HCT116 (cell line): ENCODE results near the gene NDUFAF5.

Experiments used
- POLR2A ChIP-seq: IDR thresholded peaks from 2 replicates; pipeline ENCODE4 v1.7.0; 2011; ENCODE audit warnings: borderline replicate concordance; ENCODE audit not compliant: insufficient read depth, insufficient read length; ENCODE audit errors: extremely low read depth
- POLR2AphosphoS5 ChIP-seq: IDR thresholded peaks from 2 replicates; pipeline ENCODE4 v1.6.1; 2011; ENCODE audit warnings: mild to moderate bottlenecking, low read depth, low read length, moderate library complexity
- SP1 ChIP-seq: IDR thresholded peaks from 2 replicates; pipeline ENCODE4 v1.6.1; 2012; ENCODE audit warnings: low read depth
- ZFX ChIP-seq: fragments of 450-650 bp; IDR thresholded peaks from 2 replicates; pipeline ENCODE4 v1.6.1; 2017
- TF ChIP-seq, protein P1 (sequence below), 3 experiments: fragments of 200-600 bp in 1 of 3; sonication (generic) in 1 of 3; IDR thresholded peaks in 2 of 3; conservative IDR thresholded peaks in 1 of 3; 2 replicates each; pipeline ENCODE4 v1.5.1; 2012 to 2017; ENCODE audit warnings: low read depth in 2 of 3, low read length in 2 of 3, antibody characterized with exemption in 1 of 3, borderline replicate concordance in 1 of 3, control low read depth in 1 of 3, mild to moderate bottlenecking in 1 of 3, mixed read lengths in 1 of 3, mixed run types in 1 of 3, moderate library complexity in 1 of 3; ENCODE audit not compliant: insufficient read depth in 1 of 3

DNA sequence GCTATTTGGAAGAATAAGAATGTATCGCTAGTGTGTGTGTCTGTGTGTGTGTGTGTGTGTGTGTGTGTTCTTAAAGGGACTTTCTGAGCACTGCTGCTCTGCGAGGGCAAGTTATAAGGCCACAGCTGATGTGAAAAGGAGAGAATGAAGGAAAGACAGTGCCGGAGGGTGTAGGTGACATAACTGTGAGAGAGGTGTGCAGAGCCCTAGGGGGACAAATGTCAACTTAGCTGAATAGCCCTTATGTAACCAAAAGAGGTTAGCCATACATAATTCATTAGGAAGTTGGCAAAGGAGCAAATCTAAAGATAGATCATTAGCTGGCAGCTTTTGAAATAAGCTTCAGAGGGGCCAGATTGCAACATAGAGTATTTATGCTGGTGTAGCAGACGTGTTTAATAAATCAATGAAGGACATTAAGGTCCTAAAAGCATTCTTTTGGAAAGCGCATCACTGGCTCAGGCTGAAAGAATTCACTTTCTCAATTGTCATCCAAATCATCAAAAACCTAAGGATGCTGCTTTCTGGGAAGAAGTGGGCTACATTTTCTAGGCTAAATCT lies 81.0 kb downstream of the NDUFAF5 start:
- no peak for TF ChIP-seq ZFX
- TF ChIP-seq, protein P1, sequence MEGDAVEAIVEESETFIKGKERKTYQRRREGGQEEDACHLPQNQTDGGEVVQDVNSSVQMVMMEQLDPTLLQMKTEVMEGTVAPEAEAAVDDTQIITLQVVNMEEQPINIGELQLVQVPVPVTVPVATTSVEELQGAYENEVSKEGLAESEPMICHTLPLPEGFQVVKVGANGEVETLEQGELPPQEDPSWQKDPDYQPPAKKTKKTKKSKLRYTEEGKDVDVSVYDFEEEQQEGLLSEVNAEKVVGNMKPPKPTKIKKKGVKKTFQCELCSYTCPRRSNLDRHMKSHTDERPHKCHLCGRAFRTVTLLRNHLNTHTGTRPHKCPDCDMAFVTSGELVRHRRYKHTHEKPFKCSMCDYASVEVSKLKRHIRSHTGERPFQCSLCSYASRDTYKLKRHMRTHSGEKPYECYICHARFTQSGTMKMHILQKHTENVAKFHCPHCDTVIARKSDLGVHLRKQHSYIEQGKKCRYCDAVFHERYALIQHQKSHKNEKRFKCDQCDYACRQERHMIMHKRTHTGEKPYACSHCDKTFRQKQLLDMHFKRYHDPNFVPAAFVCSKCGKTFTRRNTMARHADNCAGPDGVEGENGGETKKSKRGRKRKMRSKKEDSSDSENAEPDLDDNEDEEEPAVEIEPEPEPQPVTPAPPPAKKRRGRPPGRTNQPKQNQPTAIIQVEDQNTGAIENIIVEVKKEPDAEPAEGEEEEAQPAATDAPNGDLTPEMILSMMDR (IDR thresholded peaks at IDR 0.05 in 2 of 3, conservative IDR thresholded peaks at IDR 0.05 in 1 of 3; ENCODE audit: borderline replicate concordance in 1 of 3, insufficient read depth in 1 of 3, low read depth in 2 of 3, low read length in 2 of 3): no peak
- no peak for TF ChIP-seq SP1
- no peak for TF ChIP-seq POLR2A
- TF ChIP-seq POLR2AphosphoS5: no peak
